Neuronal stem cell (in vitro differentiated cells): Measurements from ENCODE around the gene HDAC9.
A peak's percentile ranks its signal among the peaks of the same experiment; 100 is the strongest.

ENCODE experiments used
- DNase-seq: peaks from one replicate; pipeline ENCODE4 v3.0.0-alpha.2; 2013; ENCODE audit warnings: low spot score
- H2AFZ ChIP-seq: one replicate; pipeline ENCODE4 v1.6.1; 2013; ENCODE audit warnings: mild to moderate bottlenecking, low read length, inconsistent platforms
- H2AK5ac ChIP-seq: 2 replicates; pipeline ENCODE4 v1.6.1; 2013; ENCODE audit warnings: low read depth, mild to moderate bottlenecking, inconsistent platforms, low read length, moderate library complexity, mixed read lengths
- H2BK120ac ChIP-seq: 2 replicates; pipeline ENCODE4 v1.6.1; 2013; ENCODE audit warnings: low read depth, mild to moderate bottlenecking, inconsistent platforms, low read length, moderate library complexity, mixed read lengths
- H2BK12ac ChIP-seq: one replicate; pipeline ENCODE4 v1.6.1; 2013; ENCODE audit warnings: low read length, inconsistent platforms
- H2BK15ac ChIP-seq: 2 replicates; pipeline ENCODE4 v1.6.1; 2013; ENCODE audit warnings: mild to moderate bottlenecking, low read length, inconsistent platforms, mixed read lengths
- H2BK5ac ChIP-seq: one replicate; pipeline ENCODE4 v1.6.1; 2013; ENCODE audit warnings: inconsistent platforms, mild to moderate bottlenecking, low read length, moderate library complexity
- H3K14ac ChIP-seq: one replicate; pipeline ENCODE4 v1.6.1; 2013; ENCODE audit warnings: low read length, inconsistent platforms
- H3K18ac ChIP-seq: 2 replicates; pipeline ENCODE4 v1.6.1; 2013; ENCODE audit warnings: low read length, inconsistent platforms
- H3K23ac ChIP-seq: 2 replicates; pipeline ENCODE4 v1.6.1; 2013; ENCODE audit warnings: low read depth, mild to moderate bottlenecking, mixed read lengths, low read length, inconsistent platforms; ENCODE audit not compliant: poor library complexity
- H3K27ac ChIP-seq: replicated peaks from 3 replicates; pipeline ENCODE4 v1.5.1; 2013; ENCODE audit warnings: low read length, inconsistent platforms
- H3K27me3 ChIP-seq, 3 experiments: 2 replicates each; pipeline ENCODE4 v1.6.1; 2013; ENCODE audit warnings: low read length in 3 of 3, mild to moderate bottlenecking in 2 of 3, inconsistent platforms in 1 of 3, low read depth in 1 of 3, mixed read lengths in 1 of 3, moderate library complexity in 1 of 3; ENCODE audit not compliant: control insufficient read depth in 3 of 3, insufficient read depth in 3 of 3
- H3K36me3 ChIP-seq, 2 donors: replicated peaks in 1 of 2; 2 replicates each; pipeline ENCODE4 v1.6.1; 2013; ENCODE audit warnings: low read length in 2 of 2; ENCODE audit not compliant: control insufficient read depth in 2 of 2, insufficient read depth in 2 of 2
- H3K4ac ChIP-seq: 2 replicates; pipeline ENCODE4 v1.6.1; 2013; ENCODE audit warnings: inconsistent platforms, mild to moderate bottlenecking, low read length, moderate library complexity
- H3K4me1 ChIP-seq, 2 donors: 1 replicate in 1 of 2; 2 replicates in 1 of 2; pipeline ENCODE4 v1.6.1; 2013; ENCODE audit warnings: low read length in 2 of 2, low read depth in 1 of 2; ENCODE audit not compliant: control insufficient read depth in 2 of 2, insufficient read depth in 1 of 2
- H3K4me2 ChIP-seq: one replicate; pipeline ENCODE4 v1.6.1; 2013; ENCODE audit warnings: mild to moderate bottlenecking, low read length, inconsistent platforms; ENCODE audit not compliant: insufficient read depth, poor library complexity, severe bottlenecking
- H3K4me3 ChIP-seq, 2 donors: 2 replicates each; pipeline ENCODE4 v1.5.1; 2013; ENCODE audit warnings: low read length in 2 of 2, mild to moderate bottlenecking in 2 of 2, inconsistent platforms in 1 of 2, moderate library complexity in 1 of 2
- H3K79me1 ChIP-seq: one replicate; pipeline ENCODE4 v1.6.1; 2013; ENCODE audit warnings: low read depth, mild to moderate bottlenecking, inconsistent platforms, low read length, moderate library complexity
- H3K9ac ChIP-seq: one replicate; pipeline ENCODE4 v1.6.1; 2013; ENCODE audit warnings: mild to moderate bottlenecking, low read depth, low read length, inconsistent platforms; ENCODE audit not compliant: poor library complexity
- H3K9me3 ChIP-seq, 2 donors: replicated peaks in 1 of 2; 2 replicates each; pipeline versions ENCODE3 to v1.6.1; 2013; ENCODE audit warnings: low read length in 2 of 2, mild to moderate bottlenecking in 2 of 2, inconsistent platforms in 1 of 2, low read depth in 1 of 2, mixed read lengths in 1 of 2, moderate library complexity in 1 of 2; ENCODE audit not compliant: control insufficient read depth in 2 of 2, insufficient read depth in 1 of 2
- H4K8ac ChIP-seq: one replicate; pipeline ENCODE4 v1.6.1; 2013; ENCODE audit warnings: low read depth, mild to moderate bottlenecking, inconsistent platforms, low read length, moderate library complexity
- H4K91ac ChIP-seq: one replicate; pipeline ENCODE4 v1.6.1; 2013; ENCODE audit warnings: low read length, low read depth, mild to moderate bottlenecking, inconsistent platforms; ENCODE audit not compliant: poor library complexity
- WGBS, 2 donors: extraction: QIAGEN DNeasy Blood & Tissue Kit; methylation state at CpG; one replicate each; pipeline ENCODE4 v1.1.7; 2013; ENCODE audit warnings: missing lambda C conversion rate in 2 of 2, mixed read lengths in 1 of 2; ENCODE audit not compliant: insufficient read length in 2 of 2, insufficient replicate concordance in 1 of 2; ENCODE audit errors: extremely low coverage in 2 of 2; 5-methylcytosine and 5-hydroxymethylcytosine counted together

Gene HDAC9

DNA sequence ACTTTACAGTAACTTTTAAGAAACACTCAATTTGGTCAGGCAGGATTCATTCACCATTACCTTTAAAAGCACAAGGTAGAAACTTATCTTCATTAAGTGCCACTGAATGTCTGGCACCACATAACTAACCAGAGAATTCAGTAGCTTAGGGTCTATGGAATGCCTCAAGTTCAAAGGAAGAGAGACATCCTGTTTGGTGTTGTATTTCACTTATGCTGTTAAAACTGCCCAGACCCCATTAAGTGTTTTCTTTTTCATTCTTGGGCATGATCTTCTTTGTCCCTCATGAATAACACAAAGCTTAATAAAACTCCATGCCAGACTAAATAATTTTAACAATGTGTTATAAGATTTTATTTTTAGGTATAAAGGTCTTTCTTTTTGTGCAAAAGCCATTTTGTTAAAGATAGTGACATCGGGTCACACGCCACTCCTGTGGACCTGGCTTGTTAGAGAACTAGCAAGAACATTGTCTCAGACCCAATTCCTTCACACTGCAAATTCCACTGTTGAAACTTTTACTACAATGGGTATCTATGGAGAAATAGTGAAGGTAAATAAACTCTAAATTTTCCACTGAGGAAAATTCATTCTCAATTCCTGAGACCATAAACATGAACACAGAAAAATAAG, 400.9 kb downstream of the HDAC9 start:
- Histone ChIP-seq H3K27ac (no peak overlapping the region), H2BK120ac (no peak overlapping the region), H4K91ac (no peak overlapping the region), H2BK15ac (no peak overlapping the region), H2BK12ac (no peak overlapping the region), H3K23ac (no peak overlapping the region), H3K4me1 (peaks cover 0 to 2% of the 10 kb centered on the region in 2 donors), H3K27me3 (no peaks in the 10 kb centered on the region), H3K79me1 (no peaks in the 10 kb centered on the region), H3K36me3 (no peaks in the 10 kb centered on the region), H3K4ac (no peak overlapping the region), H2AFZ (peak overlapping the region; percentile 40), H3K9ac (no peak overlapping the region), H3K4me2 (no peak overlapping the region), H4K8ac (no peak overlapping the region), H3K14ac (no peak overlapping the region), H3K4me3 (no peak overlapping the region), H3K18ac (no peak overlapping the region), H2BK5ac (no peak overlapping the region), H2AK5ac (no peak overlapping the region), H3K9me3 (no peaks in the 10 kb centered on the region)
- DNase-seq = no peak
- no CpG with 5 or more reads among the region's 2 CpGs for WGBS, 2 donors

DNA sequence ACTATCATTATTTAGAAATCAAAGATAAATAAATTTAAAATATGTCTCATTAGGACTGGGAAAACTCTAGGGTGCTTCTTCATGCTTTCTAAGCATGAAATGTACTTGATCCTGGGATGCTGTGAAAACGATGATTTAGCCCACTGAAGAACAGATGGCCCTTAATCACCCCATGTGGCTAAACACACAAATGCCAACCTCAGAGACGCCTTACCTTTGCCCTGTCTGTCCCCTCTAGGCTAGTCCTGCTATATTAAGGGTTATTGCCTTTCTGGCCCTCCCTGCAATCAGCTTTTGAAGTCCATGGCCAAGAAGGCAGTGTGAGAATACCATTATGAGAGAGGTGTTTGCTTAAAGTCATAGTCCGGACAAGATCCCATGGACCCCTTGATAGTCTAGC, 404.7 kb downstream of the HDAC9 start:
- H3K18ac ChIP-seq = no peak overlapping the region
- no peak overlapping the region for H2AFZ ChIP-seq
- H2BK15ac ChIP-seq = no peak overlapping the region
- no peak overlapping the region for H3K4ac ChIP-seq
- WGBS, 2 donors = no CpG with 5 or more reads among the region's 3 CpGs
- no peak overlapping the region for H4K91ac ChIP-seq
- no peak overlapping the region for H3K23ac ChIP-seq
- H3K27me3 ChIP-seq = no peaks in the 10 kb centered on the region
- no peak overlapping the region for H2AK5ac ChIP-seq
- H3K79me1 ChIP-seq = no peaks in the 10 kb centered on the region
- peaks cover 0 to 2% of the 10 kb centered on the region in 2 donors for H3K4me1 ChIP-seq
- no peaks in the 10 kb centered on the region for H3K36me3 ChIP-seq
- H3K4me3 ChIP-seq = no peak overlapping the region
- H2BK5ac ChIP-seq = no peak overlapping the region
- H3K4me2 ChIP-seq = no peak overlapping the region
- no peak overlapping the region for H2BK120ac ChIP-seq
- H3K9me3 ChIP-seq = no peaks in the 10 kb centered on the region
- H4K8ac ChIP-seq = no peak overlapping the region
- H3K27ac ChIP-seq = no peak overlapping the region
- no peak overlapping the region for H3K9ac ChIP-seq
- DNase-seq = no peak
- no peak overlapping the region for H2BK12ac ChIP-seq
- H3K14ac ChIP-seq = no peak overlapping the region

DNA sequence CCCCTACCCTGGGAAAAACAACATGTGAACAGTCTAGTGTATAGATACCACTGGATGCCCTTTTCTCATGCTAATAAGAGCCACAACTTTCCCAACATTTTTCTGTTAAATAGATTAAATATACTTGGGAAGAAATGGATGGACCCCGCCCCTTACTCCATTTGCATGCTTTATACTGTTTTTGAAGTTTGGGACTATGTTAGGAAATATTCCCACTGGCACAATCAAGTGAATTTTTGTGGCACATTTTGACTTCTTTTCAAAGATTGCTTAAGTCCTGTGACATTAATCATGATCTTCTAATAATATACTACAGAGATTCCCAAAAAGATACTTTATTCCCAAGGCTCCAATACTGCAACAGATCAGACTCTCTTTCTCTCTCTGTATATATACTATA, 405.3 kb downstream of the HDAC9 start:
- H4K91ac ChIP-seq = no peak overlapping the region
- no peak overlapping the region for H3K4ac ChIP-seq
- DNase-seq = no peak
- no peak overlapping the region for H3K18ac ChIP-seq
- H2BK12ac ChIP-seq = no peak overlapping the region
- H2AFZ ChIP-seq = no peak overlapping the region
- no peak overlapping the region for H3K14ac ChIP-seq
- H3K27me3 ChIP-seq = no peaks in the 10 kb centered on the region
- H2BK120ac ChIP-seq = no peak overlapping the region
- no peak overlapping the region for H2BK15ac ChIP-seq
- H3K23ac ChIP-seq = no peak overlapping the region
- H3K79me1 ChIP-seq = no peaks in the 10 kb centered on the region
- H3K36me3 ChIP-seq = no peaks in the 10 kb centered on the region
- H3K9ac ChIP-seq = no peak overlapping the region
- WGBS, 2 donors = no CpG with 5 or more reads among the region's 1 CpG
- H3K9me3 ChIP-seq = no peaks in the 10 kb centered on the region
- H3K4me1 ChIP-seq = peaks cover 0 to 2% of the 10 kb centered on the region in 2 donors
- no peak overlapping the region for H3K4me3 ChIP-seq
- no peak overlapping the region for H4K8ac ChIP-seq
- H2AK5ac ChIP-seq = no peak overlapping the region
- no peak overlapping the region for H3K4me2 ChIP-seq
- no peak overlapping the region for H2BK5ac ChIP-seq
- H3K27ac ChIP-seq = no peak overlapping the region

DNA sequence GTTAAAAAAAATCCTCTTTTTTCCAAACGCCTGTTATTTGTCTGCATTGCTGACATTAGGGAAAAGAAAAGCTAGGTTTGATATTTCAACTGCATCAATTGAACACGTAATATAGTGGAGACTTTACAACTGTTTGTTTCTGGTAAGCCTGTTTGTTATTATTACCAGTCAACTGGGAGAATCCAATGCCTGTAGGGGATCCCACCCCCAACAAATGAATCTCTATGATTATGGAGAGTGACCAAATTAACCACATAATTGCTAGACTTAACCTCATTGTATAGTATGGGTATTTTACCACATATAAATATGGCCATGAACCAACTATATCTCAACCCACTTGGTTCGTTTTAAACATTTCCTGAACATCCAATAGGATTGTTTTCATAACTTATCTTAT, 405.8 kb downstream of the HDAC9 start:
- Histone ChIP-seq H2AFZ (no peak overlapping the region), H3K9me3 (no peaks in the 10 kb centered on the region), H3K18ac (no peak overlapping the region), H2BK15ac (no peak overlapping the region), H3K27ac (no peak overlapping the region), H2BK120ac (no peak overlapping the region), H3K9ac (no peak overlapping the region), H3K79me1 (no peaks in the 10 kb centered on the region), H2AK5ac (no peak overlapping the region), H4K91ac (no peak overlapping the region), H3K36me3 (no peaks in the 10 kb centered on the region), H3K14ac (no peak overlapping the region), H4K8ac (no peak overlapping the region), H3K23ac (no peak overlapping the region), H3K4me2 (no peak overlapping the region), H3K4me1 (no peaks in the 10 kb centered on the region), H3K4ac (no peak overlapping the region), H2BK5ac (no peak overlapping the region), H3K4me3 (no peak overlapping the region), H3K27me3 (no peaks in the 10 kb centered on the region), H2BK12ac (no peak overlapping the region)
- DNase-seq = no peak
- WGBS, 2 donors = no CpG with 5 or more reads among the region's 3 CpGs
